Stimulated activated CD4-positive, alpha-beta T cell treated with anti-CD3 and anti-CD28 coated beads, Interleukin-12 subunit alpha, Interleukin-12 subunit beta, amount 100 ng/mL, for 48 hours (primary cell): ENCODE data around the gene MCAT.

Experiments used
- DNase-seq, 3 donors: peaks; one replicate each; pipeline ENCODE4 v3.0.0-alpha.2; 2020; ENCODE audit warnings: low read depth in 2 of 3, low spot score in 1 of 3

Gene MCAT

GRCh38 chr22:43142880-43143562 lies at the start of gene MCAT:
MCAT (minus strand) TSS chr22:43143398; CDS start chr22:43143348, 50 bp downstream.
- peak; percentile 60 to 75 (median 70) for DNase-seq

GRCh38 chr22:43191831-43192230 lies 48.6 kb upstream of the MCAT start:
- DNase-seq: no peak

- no peak for DNase-seq
These were observed 45.8 kb upstream of the MCAT start for GRCh38 chr22:43188829-43189545.

- peak; percentile 90 to 95 (median 94) for DNase-seq
These were observed 44.2 kb upstream of the MCAT start for GRCh38 chr22:43187171-43188099.

GRCh38 chr22:43186272-43187170 lies 43.3 kb upstream of the MCAT start, which contains the start of gene TTLL12:
TTLL12 (minus strand) TSS chr22:43187134; CDS start chr22:43187069, 65 bp downstream.
- peak in 2 of 3 donors; percentile 10 to 50 for DNase-seq

GRCh38 chr22:43185860-43186261 lies 42.7 kb upstream of the MCAT start:
- no peak for DNase-seq

GRCh38 chr22:43183496-43184277 lies 40.5 kb upstream of the MCAT start:
- DNase-seq: no peak

- DNase-seq: no peak
These were observed 39.5 kb upstream of the MCAT start for GRCh38 chr22:43182726-43183125.

GRCh38 chr22:43182118-43182517 lies 38.9 kb upstream of the MCAT start:
- DNase-seq: no peak

- no peak for DNase-seq
These were observed 38.3 kb upstream of the MCAT start for GRCh38 chr22:43181321-43182076.

- no peak for DNase-seq
These were observed 37.5 kb upstream of the MCAT start for GRCh38 chr22:43180670-43181069.

- no peak for DNase-seq
These were observed 36.7 kb upstream of the MCAT start for GRCh38 chr22:43179911-43180195.

- no peak for DNase-seq
These were observed 36.1 kb upstream of the MCAT start for GRCh38 chr22:43179146-43179910.

- no peak for DNase-seq
These were observed 34.3 kb upstream of the MCAT start for GRCh38 chr22:43177479-43177878.

- DNase-seq: no peak
These were observed 32.9 kb upstream of the MCAT start for GRCh38 chr22:43176090-43176489.

GRCh38 chr22:43174941-43175531 lies 31.8 kb upstream of the MCAT start:
- DNase-seq: no peak

GRCh38 chr22:43173976-43174720 lies 30.9 kb upstream of the MCAT start:
- no peak for DNase-seq
